ENCODE data around the gene LCMT1. TPM values are rescaled to one million over a fixed set of nuclear protein-coding genes. Genes with fewer than 3 reads are reported as not detected.

Gene LCMT1
- total RNA-seq, 2 donors from 2014 or later = 30.4 to 39.2 TPM

Other genes with a start within 250 kb of the LCMT1 start
- gene ARHGAP17, start 96.4 kb upstream of the LCMT1 start, total RNA-seq = 10 to 100 TPM; 49.7 to 50.9 TPM
- not detected for gene AQP8, start 105.2 kb downstream of the LCMT1 start, total RNA-seq
- 1 to 10 TPM; 4.4 to 5.8 TPM for gene ZKSCAN2, start 146.1 kb downstream of the LCMT1 start, total RNA-seq

Data from left cardiac atrium (tissue), 2 donors.